MM.1S (cell line): ENCODE results near the gene ULK4.

Experiments
- CTCF ChIP-seq: fragments of 300-600 bp; sonication (generic); IDR thresholded peaks from 2 replicates; pipeline ENCODE4 v1.5.1; 2016; ENCODE audit warnings: antibody characterized with exemption, low read length, mixed read lengths
- EZH2 ChIP-seq: fragments of 300-600 bp; sonication (generic); optimal IDR thresholded peaks from 2 replicates; pipeline ENCODE3; 2017; ENCODE audit warnings: low read depth, mild to moderate bottlenecking, antibody characterized with exemption, low read length, mixed read lengths
- EZH2phosphoT487 ChIP-seq: fragments of 300-600 bp; sonication (generic); IDR thresholded peaks from 2 replicates; pipeline ENCODE4 v1.6.1; 2018; ENCODE audit warnings: antibody characterized with exemption, low read length

GRCh38 chr3:41502023-41502422, 459.9 kb downstream of the ULK4 start:
- TF ChIP-seq CTCF = no peak
- TF ChIP-seq EZH2 = no peak
- no peak for TF ChIP-seq EZH2phosphoT487
